Activated CD8-positive, alpha-beta memory T cell treated with anti-CD3 and anti-CD28 coated beads for 4 hours (primary cell): ENCODE data around the gene LTBP2.

Experiments
- DNase-seq, 2 donors: peaks; one replicate each; pipeline ENCODE4 v3.0.0-alpha.2; 2020; ENCODE audit warnings: low read depth in 2 of 2

Gene LTBP2

DNA sequence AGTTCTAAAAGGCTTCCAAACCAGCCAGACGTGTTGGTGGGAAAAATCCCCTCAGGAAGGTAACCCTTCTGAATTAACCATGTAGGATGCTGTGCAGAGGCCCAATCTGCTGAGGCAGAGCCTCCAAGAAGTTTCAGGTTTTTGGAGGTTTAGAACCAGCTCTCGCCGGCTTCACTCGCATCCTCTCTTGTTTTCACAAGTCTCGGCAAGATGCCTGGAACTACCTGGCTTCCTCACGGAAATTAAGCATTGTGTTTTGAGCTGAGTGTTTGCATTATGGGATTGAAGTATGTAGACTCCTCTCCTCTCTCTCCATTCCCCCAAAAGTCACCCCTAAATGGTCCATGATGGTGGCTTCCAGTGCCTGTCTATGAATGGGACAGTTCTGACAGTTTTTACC lies 20.6 kb downstream of the LTBP2 start:
- DNase-seq, result no peak

GRCh38 chr14:74589291-74589879 lies 22.7 kb downstream of the LTBP2 start:
- no peak for DNase-seq

- no peak for DNase-seq
Measured at GRCh38 chr14:74587363-74587707, 24.7 kb downstream of the LTBP2 start.

- DNase-seq, result no peak
Measured at GRCh38 chr14:74586681-74587362, 25.2 kb downstream of the LTBP2 start.

DNA sequence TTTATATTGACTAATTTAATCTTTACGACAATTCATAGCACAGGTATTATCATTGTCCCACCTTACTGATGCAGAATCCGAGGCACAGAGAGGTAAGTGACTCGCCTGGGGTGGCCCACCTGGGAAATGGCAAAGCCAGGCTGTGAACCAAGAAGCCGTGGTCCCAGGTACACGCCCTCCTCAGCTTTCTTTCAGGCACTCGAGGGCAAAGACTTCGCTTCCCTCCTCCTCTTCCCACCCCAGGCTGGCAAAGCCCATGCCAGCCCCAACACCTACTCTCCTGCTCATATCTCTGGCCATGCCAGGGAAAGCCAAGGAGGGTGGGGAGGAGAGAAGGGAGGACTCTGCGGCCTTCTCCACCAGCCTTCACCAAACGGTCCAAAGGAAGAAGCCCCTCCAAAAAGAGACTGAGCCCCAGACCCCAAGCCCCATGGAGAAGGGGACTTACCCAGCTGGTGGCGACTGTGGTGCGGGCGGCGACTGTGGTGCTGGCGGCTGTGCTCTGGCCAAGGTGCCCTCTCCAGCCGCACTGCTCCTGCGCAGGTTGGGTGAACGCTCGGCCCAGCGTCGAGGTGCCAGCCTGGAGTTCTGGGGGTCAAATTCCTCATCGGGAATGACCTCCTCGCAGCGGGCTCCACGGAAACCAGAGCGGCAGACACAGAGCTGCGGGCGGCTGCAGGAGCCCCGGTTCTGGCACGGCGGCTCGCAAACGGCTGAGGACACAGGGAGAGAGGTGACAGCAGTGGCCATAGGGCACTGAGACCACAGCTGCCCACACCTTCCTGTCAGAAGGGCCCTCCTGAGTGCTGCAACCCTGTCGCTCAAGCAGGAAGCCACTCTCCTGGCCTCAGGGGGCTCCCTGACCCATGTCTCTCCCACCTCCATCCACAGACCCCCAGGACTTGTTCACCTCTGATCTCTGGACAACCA lies 26.4 kb downstream of the LTBP2 start:
- DNase-seq, result no peak

- DNase-seq, result no peak
Measured at GRCh38 chr14:74584951-74585350, 27.1 kb downstream of the LTBP2 start.

GRCh38 chr14:74583689-74584434 lies 28.2 kb downstream of the LTBP2 start:
- DNase-seq, result no peak

GRCh38 chr14:74582910-74583581 lies 29.0 kb downstream of the LTBP2 start:
- no peak for DNase-seq

GRCh38 chr14:74580275-74580672 lies 31.8 kb downstream of the LTBP2 start:
- no peak for DNase-seq

GRCh38 chr14:74579447-74580274 lies 32.4 kb downstream of the LTBP2 start:
- DNase-seq, result no peak

- no peak for DNase-seq
Measured at GRCh38 chr14:74578479-74578878, 33.6 kb downstream of the LTBP2 start.

- no peak for DNase-seq
Measured at GRCh38 chr14:74577948-74578275, 34.1 kb downstream of the LTBP2 start.

- no peak for DNase-seq
Measured at GRCh38 chr14:74577247-74577947, 34.6 kb downstream of the LTBP2 start.

DNA sequence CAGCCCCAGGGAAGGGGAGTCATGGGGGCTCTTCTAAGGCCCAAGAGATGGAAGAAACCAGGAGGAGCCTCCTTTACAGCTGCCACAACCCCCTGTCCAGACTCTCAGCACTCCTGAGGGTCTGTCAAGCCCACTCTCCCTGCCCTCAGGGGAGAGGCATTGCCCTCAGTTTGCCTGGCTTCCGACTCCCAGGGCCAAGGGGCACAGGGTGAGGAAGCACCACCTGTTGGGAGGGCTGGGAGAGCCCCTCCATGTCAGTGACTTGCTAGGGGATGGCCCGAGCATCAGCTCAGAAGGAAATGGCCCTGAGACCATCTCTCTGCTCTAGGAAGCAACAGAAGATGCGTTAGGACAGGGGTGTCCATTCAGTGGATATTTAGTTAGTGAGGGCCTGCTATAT lies 36.1 kb downstream of the LTBP2 start:
- DNase-seq, result no peak

- DNase-seq, result no peak
Measured at GRCh38 chr14:74575507-74575906, 36.5 kb downstream of the LTBP2 start.

GRCh38 chr14:74574706-74575105 lies 37.3 kb downstream of the LTBP2 start:
- DNase-seq, result no peak

DNA sequence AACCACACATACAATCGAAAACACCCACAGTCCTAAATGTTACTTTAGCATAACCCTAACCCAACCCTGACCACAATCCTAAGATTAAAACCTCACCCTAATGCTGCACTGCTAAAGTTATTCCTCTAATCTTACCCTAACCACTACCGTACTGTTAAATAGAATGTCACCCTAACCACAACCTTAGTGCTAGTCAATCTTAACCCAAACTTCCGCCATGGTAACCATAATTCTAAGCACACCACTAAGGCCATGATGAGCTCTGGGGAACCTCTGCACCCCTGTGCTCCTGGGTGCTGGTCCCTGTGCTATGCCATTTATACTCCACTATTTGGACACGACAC lies 38.0 kb downstream of the LTBP2 start:
- no peak for DNase-seq

GRCh38 chr14:74573421-74574089 lies 38.5 kb downstream of the LTBP2 start:
- no peak for DNase-seq

GRCh38 chr14:74572726-74573301 lies 39.2 kb downstream of the LTBP2 start:
- no peak for DNase-seq
